Globus pallidus (tissue), 1 donor: ENCODE measurements around the gene UHRF1.
"Not testable (repeated sequence)": the region's sequence is repeated elsewhere in the genome, so short reads cannot be mapped to it uniquely, and the experiment has no call there.

Experiments
- DNase-seq: peaks from one replicate; pipeline ENCODE4 v3.0.0-alpha.2; 2015; ENCODE audit warnings: low spot score

Gene UHRF1

DNA sequence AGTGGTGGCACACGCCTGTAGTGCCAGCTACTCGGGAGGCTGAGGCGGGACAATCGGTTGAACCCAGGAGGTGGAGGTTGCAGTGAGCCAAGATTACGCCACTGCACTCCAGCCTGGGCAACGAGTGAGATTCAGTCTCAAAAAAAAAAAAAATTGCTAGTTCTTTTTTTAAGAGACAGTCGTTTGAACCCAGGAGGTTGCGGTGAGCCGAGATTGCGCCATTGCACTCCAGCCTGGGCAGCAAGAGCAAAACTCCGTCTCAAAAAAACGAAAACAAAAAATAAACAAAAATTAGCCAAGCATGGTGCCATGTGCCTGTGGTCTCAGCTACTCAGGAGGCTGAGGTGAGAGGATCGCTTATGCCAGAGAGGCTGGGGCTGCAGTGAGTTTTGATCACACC is 8.4 kb upstream of the UHRF1 start:
- DNase-seq: not testable (repeated sequence)

DNA sequence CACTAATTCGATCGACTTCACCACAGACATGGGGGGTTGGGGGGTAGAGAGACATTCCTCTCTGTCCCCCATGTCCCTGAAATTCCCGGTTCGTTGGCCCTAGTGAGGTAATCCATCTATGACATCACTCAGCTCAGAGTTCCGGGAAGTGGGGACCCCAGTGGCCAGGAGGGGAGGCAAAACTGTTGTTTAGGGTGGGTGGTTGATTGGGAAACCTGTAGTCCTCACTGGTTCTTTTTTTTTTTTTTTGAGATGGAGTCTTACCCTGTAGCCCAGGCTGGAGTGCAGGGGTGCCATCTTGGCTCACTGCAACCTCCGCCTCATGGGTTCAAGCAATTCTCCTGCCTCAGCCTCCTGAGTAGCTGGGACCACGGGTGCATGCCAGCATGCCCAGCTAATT is 6.5 kb upstream of the UHRF1 start, which contains the start of gene ARRDC5:
Gene ARRDC5 (minus strand): TSS at position 101 of the 400 bp plus-strand sequence. CDS start 71 bp downstream, at position 30.
- no peak for DNase-seq

- no peak for DNase-seq
Measured at GRCh38 chr19:4904481-4904880, 4.8 kb upstream of the UHRF1 start.

DNA sequence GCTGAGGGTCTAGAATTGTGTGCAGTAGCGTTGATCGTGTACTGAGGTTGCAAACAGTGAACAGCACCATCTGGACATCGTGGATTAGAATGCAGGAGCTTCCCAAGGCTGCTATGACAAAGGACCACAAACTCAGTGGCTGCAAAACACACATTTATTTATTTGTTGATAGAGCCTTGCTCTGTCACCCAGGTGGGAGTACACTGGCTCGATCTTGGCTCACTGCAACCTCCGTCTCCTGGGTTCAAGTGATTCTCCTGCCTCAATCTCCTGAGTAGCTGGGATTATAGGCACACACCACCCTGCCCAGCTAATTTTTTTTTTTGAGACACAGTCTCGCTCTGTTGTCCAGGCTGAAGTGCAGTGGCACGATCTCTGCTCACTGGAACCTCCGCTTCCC is 2.3 kb upstream of the UHRF1 start:
- no peak for DNase-seq

GRCh38 chr19:4908360-4908759 is 941 bp upstream of the UHRF1 start:
- DNase-seq: no peak

DNA sequence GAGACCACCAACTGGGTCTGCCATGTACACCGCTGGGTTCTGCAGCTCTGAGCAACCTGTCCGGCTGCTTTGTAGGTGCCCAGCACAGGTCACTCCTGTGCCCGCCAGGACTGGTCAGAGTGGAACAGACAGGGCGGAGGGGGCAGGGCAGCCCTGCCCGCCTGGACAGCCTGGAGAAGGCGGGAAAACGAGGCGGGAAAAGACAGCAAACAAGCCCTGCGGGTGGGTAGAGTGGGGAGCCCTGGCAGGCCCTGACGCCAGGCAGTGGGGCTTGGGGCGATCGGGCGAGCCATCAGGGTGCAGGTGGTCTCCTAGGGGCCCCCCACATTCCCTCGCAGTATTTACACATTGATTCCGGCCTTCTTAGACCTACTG is 533 bp upstream of the UHRF1 start:
- no peak for DNase-seq

GRCh38 chr19:4909897-4910593 is 744 bp downstream of the UHRF1 start:
- peak; percentile 91 for DNase-seq

- peak; percentile 58 for DNase-seq
Measured at GRCh38 chr19:4910594-4911281, 1.4 kb downstream of the UHRF1 start.

GRCh38 chr19:4911314-4911713 is 2.0 kb downstream of the UHRF1 start:
- no peak for DNase-seq

DNA sequence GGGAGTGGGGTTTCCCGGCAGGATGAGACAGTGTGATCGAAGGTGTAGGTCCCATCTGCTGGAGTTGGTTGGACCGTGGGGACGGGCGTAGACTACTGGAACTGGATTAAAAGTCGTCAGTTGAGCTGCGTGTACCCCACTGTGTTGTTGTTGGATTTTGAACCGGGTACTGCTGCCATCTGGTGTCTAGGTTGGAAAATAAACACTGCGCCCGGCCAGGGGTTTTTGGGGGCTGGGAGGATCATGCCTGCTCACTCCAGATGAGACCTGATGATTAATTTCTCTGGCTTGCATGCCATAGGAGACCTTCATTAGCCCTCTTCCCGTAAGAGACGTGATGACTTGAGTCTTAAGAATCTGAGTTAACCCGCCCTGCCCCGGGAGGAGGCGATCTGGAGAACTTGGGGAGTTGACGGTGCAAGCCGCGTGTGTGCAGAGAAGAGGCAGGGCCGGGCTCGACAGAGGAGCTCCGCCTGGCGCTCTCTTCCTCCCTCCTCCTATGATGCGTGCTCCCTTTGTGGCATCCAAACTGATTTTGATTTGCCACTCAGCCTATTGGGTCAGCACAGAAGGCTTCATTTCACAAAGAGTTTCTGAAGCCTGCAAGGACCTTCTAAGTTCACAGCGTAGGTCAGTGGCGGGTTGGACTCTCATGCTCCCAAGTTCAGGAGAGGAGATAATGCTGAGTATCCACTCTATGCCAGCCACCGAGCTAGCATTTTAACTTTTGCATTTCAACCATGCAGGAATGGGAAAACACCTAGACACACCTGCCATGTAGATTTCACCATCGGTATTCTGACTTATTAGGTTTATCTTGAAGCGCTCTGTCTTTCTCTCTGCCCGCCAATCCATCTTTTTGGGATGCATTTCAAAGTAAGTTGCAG is 2.7 kb downstream of the UHRF1 start:
- peak; percentile 76 for DNase-seq

DNA sequence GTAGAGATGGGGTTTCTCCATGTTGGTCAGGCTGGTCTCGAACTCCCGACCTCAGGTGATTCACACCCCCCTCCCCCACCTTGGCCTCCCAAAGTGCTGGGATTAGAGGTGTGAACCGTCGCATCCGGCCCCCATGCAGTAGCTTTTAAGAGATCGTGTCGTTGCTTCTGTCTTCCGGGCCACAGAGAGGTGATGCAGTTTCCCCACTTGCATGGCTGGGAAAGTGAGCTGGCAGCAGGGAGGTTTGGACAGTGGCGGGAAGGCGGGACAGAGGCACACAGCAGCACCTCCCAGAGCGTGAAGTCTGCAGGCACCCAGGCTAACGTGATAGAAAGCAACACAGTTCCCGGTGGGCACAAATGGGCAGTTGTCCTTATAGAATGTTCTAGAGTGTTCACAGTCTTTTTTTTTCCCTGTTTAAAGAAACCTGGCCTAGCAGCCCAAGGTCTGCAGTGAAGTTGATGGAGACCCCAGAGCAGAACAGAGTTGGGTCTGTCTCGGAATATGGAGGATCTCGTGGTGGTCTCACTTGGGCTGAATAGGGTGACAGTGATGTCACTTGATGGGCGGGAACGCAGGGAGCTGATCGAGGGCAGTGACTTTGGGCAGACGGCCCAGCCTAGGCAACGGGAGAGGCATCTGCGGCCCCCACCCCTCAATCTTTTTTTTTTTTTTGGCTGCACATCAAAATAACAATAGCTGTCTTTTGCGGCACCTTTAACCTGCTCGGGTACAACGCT is 4.9 kb downstream of the UHRF1 start:
- DNase-seq: no peak

DNA sequence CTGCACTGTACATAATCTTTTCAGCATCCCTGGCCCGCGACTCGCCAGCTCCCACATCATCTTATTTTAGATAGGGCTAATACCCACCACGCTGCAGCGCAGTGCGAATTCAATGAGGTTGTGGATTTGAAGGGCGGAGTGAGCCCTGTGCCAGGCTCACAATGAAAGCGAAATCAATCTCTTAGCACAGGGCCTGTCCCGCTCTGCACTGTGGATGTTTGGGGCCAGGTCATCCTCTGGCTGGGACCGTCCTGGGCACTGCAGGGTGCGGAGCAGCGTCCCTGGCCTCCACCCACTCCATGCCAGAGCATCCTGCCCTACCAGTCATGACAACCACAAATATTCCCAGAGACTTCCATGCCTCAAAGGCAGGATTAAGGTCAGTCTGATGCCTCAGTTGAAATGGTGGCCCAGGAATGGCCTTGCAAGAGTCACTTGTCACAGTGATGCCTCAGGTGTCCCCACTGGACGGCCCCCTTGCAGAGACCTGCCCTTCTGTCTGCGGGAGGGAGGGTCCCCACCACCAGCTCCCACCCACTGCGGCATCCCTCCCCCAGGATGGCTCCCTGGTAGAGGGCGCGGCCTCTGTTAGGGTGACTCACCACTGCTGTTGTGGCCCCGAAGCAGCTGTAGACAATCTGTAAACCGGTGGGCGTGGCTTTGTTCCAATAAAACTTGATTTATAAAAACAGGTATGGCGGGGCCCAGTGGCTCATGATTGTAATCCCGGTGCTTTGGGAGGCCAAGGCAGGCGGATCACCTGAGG is 5.6 kb downstream of the UHRF1 start:
- DNase-seq: no peak

DNA sequence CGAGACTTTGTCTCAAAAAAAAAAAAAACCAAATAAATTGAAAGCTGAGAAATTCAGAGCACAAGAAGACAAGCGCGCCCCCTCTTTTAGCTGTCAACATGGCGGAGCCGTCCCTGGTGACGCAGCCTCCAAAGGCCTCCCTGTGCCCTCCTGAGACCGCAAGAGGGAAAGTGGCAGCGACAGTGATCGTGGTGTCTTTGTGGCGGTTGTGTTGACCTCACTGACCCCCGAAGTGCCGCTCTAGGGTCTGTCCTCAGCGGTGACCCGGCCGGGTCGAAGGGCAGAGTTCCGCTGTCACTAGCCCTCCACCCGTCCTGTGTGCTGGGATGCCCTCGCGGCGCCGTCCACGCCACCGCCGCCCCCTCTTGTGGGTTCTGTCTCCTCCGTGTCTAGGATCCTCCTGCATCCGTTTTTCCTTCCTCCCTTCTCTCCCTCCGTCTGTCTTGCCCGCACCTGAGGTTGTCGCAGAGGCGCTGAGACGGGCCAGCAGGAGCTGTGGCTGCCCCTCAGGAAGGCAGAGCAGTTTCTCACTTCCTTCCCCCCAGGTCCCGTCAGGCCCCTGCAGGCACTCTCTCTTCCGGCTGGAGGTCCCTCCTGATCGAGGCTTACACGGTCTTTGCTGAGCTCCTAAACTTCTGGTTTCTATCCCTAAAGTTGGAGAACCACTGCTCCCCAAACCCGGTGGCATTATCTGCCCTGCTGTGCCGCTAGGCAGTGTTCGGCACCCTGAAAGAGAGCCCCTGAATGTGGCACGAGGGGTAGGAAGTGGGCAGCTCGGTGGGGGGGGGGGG is 7.2 kb downstream of the UHRF1 start:
- no peak for DNase-seq

DNA sequence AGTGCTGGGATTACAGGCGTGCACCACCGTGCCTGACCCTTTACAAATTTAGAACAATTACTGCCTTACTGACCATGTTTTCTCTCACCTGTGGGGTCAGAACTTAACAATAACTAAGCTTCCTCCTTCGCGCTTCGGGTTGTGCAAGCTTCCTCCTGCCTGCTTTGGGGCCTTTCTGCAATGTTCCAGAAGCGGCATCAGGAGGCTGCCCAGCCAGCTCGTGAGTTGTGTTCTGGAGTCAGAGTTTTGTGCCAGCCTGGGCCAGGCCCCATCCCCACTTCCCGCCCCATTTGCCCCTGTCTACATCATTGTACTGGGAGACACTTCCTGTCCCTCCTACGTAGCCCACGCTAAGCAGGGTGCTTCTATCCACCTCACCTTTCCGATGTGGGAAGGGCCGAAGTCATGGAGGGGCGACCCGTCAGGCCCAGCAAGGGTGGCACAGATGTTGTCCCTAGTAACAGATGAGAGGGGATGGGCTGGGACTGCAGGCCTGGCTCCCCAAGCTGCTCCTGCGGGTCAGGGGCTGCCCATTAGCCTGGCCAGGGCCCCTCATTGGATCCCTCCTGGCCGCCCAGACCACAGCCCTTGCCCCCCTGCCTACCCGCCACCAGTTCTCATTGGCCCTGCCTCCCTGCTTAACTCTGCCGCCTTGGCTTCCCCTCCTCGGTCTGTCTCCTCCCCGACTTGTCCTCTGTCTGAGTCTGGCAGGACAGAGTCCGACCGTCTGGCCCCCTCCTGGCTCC is 13.4 kb downstream of the UHRF1 start:
- DNase-seq: no peak

- no peak for DNase-seq
Measured at GRCh38 chr19:4923276-4923747, 14.0 kb downstream of the UHRF1 start.

DNA sequence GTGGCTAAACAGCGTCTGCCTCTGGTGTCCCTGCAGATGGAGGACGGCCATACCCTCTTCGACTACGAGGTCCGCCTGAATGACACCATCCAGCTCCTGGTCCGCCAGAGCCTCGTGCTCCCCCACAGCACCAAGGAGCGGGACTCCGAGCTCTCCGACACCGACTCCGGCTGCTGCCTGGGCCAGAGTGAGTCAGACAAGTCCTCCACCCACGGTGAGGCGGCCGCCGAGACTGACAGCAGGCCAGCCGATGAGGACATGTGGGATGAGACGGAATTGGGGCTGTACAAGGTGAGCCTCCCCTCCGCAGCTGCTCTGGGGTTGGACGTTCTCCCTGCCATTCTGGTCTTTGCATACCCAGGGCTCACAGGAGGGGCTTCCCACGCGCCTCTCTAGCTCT is 19.9 kb downstream of the UHRF1 start:
- no peak for DNase-seq

DNA sequence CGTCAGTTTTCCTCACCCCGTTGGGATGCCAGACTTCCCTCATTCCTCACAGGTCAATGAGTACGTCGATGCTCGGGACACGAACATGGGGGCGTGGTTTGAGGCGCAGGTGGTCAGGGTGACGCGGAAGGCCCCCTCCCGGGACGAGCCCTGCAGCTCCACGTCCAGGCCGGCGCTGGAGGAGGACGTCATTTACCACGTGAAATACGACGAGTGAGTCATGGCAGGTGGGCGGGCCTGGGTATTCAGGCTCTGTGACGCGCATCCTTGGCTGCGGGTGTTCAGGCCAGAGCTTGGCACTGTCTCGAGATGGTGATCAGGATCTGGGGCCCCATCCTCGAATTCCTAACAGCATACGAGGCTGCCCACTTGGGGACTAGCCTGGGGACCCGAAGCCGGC is 21.4 kb downstream of the UHRF1 start:
- no peak for DNase-seq

DNA sequence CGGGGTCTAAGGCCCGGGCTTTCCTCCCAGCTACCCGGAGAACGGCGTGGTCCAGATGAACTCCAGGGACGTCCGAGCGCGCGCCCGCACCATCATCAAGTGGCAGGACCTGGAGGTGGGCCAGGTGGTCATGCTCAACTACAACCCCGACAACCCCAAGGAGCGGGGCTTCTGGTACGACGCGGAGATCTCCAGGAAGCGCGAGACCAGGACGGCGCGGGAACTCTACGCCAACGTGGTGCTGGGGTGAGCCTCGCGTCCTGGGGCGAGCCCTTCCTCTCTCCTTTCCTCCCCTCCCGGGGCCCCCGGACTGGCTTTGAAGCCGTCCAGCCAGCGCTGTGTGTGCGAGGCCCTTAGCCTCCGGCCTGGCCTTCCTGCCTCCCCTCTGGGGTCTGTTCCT is 23.4 kb downstream of the UHRF1 start:
- DNase-seq: no peak

DNA sequence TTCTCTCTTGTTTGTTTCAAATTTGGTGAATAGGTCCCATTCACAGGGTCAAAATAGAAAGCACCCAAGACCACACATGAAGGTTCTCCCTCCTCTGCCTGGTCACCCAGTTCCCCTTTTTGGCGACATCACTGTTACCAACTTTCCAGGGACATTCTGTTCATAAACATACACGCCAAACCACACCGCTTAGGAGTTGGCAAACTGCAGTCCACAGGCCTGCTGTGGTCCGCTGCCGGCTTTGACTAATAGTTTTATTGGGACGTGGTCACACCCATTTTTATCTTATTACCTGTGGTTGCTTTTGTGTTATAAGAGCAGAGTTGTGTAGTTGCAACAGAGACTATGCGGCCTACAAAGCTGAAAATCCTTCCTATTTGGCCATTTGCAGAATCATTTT is 24.2 kb downstream of the UHRF1 start:
- no peak for DNase-seq

DNA sequence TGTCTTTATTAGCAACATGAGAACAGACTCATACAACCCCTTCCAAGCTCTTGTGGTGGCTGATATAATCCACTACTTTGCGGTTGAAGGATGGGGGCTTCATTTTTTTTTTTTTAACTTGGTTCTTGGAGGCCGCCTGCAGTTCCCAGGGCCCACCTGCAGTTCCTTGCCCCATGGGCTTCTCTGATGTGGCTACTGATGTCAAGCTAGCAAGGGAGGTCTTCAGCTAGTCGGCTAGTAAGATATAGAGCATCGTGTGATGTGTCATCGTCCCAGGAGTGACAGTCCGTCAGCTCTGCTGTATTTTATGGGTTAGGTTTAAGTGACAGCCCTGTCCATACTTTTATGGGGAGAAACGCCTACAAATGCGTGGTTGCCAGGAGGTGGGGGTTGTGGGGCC is 26.1 kb downstream of the UHRF1 start:
- DNase-seq: no peak
